Naive thymus-derived CD8-positive, alpha-beta T cell (primary cell): Measurements from ENCODE around the gene PALLD. TPM values are rescaled to one million over a fixed set of nuclear protein-coding genes. Genes with fewer than 3 reads are reported as not detected.
A peak's percentile ranks its signal among the peaks of the same experiment; 100 is the strongest.

Experiments used
- ATAC-seq, 2 donors: fragments of 150-1000 bp; cut with Tn5 transposase in 1 of 2; sonication (Bioruptor Pico), chemical (Tn5 transposase) in 1 of 2; 1 replicate in 1 of 2; 2 replicates in 1 of 2; pipeline ENCODE4 v1.10.0; 2021; ENCODE audit warnings: mild to moderate bottlenecking in 2 of 2, moderate library complexity in 2 of 2
- POLR2A ChIA-PET: fragments of 350-600 bp; sonication (Branson Sonifier 250); formaldehyde crosslinking; loops from one replicate; lab custom pipeline; 2021; ENCODE audit warnings: antibody characterized with exemption; lab: Charles Lee
- DNase-seq, 10 donors: peaks; one replicate each; pipeline versions ENCODE4 v3.0.0 to v3.0.0-alpha.2; 2020 to 2022
- H3K27ac Mint-ChIP-seq, 10 donors: one replicate each; pipeline ENCODE4 v1.8.0; 2020 to 2022; ENCODE audit warnings: mild to moderate bottlenecking in 10 of 10, mixed read lengths in 10 of 10, moderate library complexity in 4 of 10, inconsistent platforms in 1 of 10
- H3K27me3 Mint-ChIP-seq, 5 donors: one replicate each; pipeline ENCODE4 v1.8.0; 2021 to 2022; ENCODE audit warnings: mixed read lengths in 5 of 5
- H3K36me3 Mint-ChIP-seq, 3 donors: one replicate each; pipeline ENCODE4 v1.8.0; 2020 to 2022; ENCODE audit warnings: mixed read lengths in 3 of 3, mild to moderate bottlenecking in 2 of 3, inconsistent platforms in 1 of 3
- H3K4me1 Mint-ChIP-seq, 4 donors: one replicate each; pipeline ENCODE4 v1.8.0; 2021 to 2022; ENCODE audit warnings: mixed read lengths in 4 of 4
- H3K4me3 Mint-ChIP-seq, 10 donors: one replicate each; pipeline ENCODE4 v1.8.0; 2020 to 2022; ENCODE audit warnings: mild to moderate bottlenecking in 10 of 10, mixed read lengths in 10 of 10, moderate library complexity in 6 of 10, inconsistent platforms in 1 of 10
- H3K9me3 Mint-ChIP-seq, 9 donors: one replicate each; pipeline ENCODE4 v1.8.0; 2020 to 2022; ENCODE audit warnings: mixed read lengths in 9 of 9, mild to moderate bottlenecking in 3 of 9, inconsistent platforms in 1 of 9, moderate library complexity in 1 of 9
- polyA plus RNA-seq, 3 donors: library from polyadenylated mRNA; unstranded; fragments of 300-500 nt; fragmentation: Illumina TruSeq; gene quantifications; one replicate each; pipeline ENCODE4 v1.2.3, GENCODE V29; 2021
- total RNA-seq, 8 experiments: library from RNA in 2 of 8; stranded (reverse) in 2 of 8; gene quantifications; one replicate each; pipeline ENCODE4 v1.2.3 and lab custom pipeline; 2021 to 2026

PALLD gene
- total and polyA plus RNA-seq, 5 experiments from 2014 or later: 0.08 to 0.34 (median 0.32) TPM; not detected in 2

- no peaks in the 10 kb centered on the region for H3K9me3 Mint-ChIP-seq
- peaks cover 30 to 37% (median 32%) of the 10 kb centered on the region in 5 donors for H3K27me3 Mint-ChIP-seq
- no peak overlapping the region for H3K27ac Mint-ChIP-seq
- ATAC-seq: no peak
- peaks cover 1 to 15% (median 8%) of the 10 kb centered on the region in 4 donors for H3K4me1 Mint-ChIP-seq
- POLR2A ChIA-PET: no interaction called here
- H3K36me3 Mint-ChIP-seq: no peaks in the 10 kb centered on the region
- no peak overlapping the region for H3K4me3 Mint-ChIP-seq
- DNase-seq: no peak
Observed at GRCh38 chr4:168815379-168816345, 318.8 kb downstream of the PALLD start.

GRCh38 chr4:168817370-168817769 is 320.5 kb downstream of the PALLD start:
- Mint-ChIP-seq H3K4me3 (no peak overlapping the region), H3K27me3 (peaks cover 22 to 37% (median 32%) of the 10 kb centered on the region in 5 donors), H3K27ac (no peak overlapping the region), H3K36me3 (no peaks in the 10 kb centered on the region), H3K9me3 (no peaks in the 10 kb centered on the region), H3K4me1 (peaks cover 1 to 15% (median 8%) of the 10 kb centered on the region in 4 donors)
- POLR2A ChIA-PET: no interaction called here
- DNase-seq: no peak
- no peak for ATAC-seq

- Mint-ChIP-seq H3K27me3 (peaks cover 14 to 24% (median 19%) of the 10 kb centered on the region in 5 donors), H3K9me3 (no peaks in the 10 kb centered on the region), H3K27ac (no peak overlapping the region), H3K4me3 (no peak overlapping the region), H3K36me3 (no peaks in the 10 kb centered on the region), H3K4me1 (peaks cover 0 to 3% (median 0%) of the 10 kb centered on the region in 4 donors)
- POLR2A ChIA-PET: interaction anchor here (0.6 kb wide), 1 partner anchor 1678 kb away, joined by 4 read pairs; no protein-coding TSS in a partner anchor
- ATAC-seq (no peak), DNase-seq (no peak)
Observed at GRCh38 chr4:168822481-168822880, 325.6 kb downstream of the PALLD start.

GRCh38 chr4:168825975-168826374 is 329.1 kb downstream of the PALLD start:
- POLR2A ChIA-PET: no interaction called here
- no peak for ATAC-seq
- Mint-ChIP-seq H3K4me1 (peaks cover 0 to 4% (median 2%) of the 10 kb centered on the region in 4 donors), H3K36me3 (no peaks in the 10 kb centered on the region), H3K4me3 (no peak overlapping the region), H3K9me3 (no peaks in the 10 kb centered on the region), H3K27ac (no peak overlapping the region), H3K27me3 (peaks cover 7 to 20% (median 14%) of the 10 kb centered on the region in 5 donors)
- no peak for DNase-seq

GRCh38 chr4:168826620-168827019 is 329.8 kb downstream of the PALLD start:
- Mint-ChIP-seq H3K4me1 (peaks cover 3 to 11% (median 7%) of the 10 kb centered on the region in 4 donors), H3K27ac (no peak overlapping the region), H3K27me3 (peaks cover 10 to 27% (median 18%) of the 10 kb centered on the region in 5 donors), H3K9me3 (no peaks in the 10 kb centered on the region), H3K4me3 (no peak overlapping the region), H3K36me3 (no peaks in the 10 kb centered on the region)
- no peak for DNase-seq
- ATAC-seq: no peak
- POLR2A ChIA-PET: no interaction called here

GRCh38 chr4:168830777-168831512 is 334.1 kb downstream of the PALLD start:
- H3K27ac Mint-ChIP-seq: no peak overlapping the region
- POLR2A ChIA-PET: no interaction called here
- H3K4me3 Mint-ChIP-seq: peak overlapping the region; percentile 70 to 93 (median 83)
- no peaks in the 10 kb centered on the region for H3K9me3 Mint-ChIP-seq
- ATAC-seq (peak in 1 of 2 donors; percentile 8), DNase-seq (no peak)
- peaks cover 29 to 70% (median 45%) of the 10 kb centered on the region in 5 donors for H3K27me3 Mint-ChIP-seq
- H3K4me1 Mint-ChIP-seq: peaks cover 8 to 21% (median 16%) of the 10 kb centered on the region in 4 donors
- H3K36me3 Mint-ChIP-seq: peaks cover 0 to 2% (median 0%) of the 10 kb centered on the region in 3 donors

GRCh38 chr4:168831585-168831918 is 334.7 kb downstream of the PALLD start:
- peaks cover 8 to 21% (median 16%) of the 10 kb centered on the region in 4 donors for H3K4me1 Mint-ChIP-seq
- peak overlapping the region; percentile 70 to 93 (median 83) for H3K4me3 Mint-ChIP-seq
- H3K9me3 Mint-ChIP-seq: no peaks in the 10 kb centered on the region
- H3K27ac Mint-ChIP-seq: no peak overlapping the region
- peaks cover 33 to 76% (median 48%) of the 10 kb centered on the region in 5 donors for H3K27me3 Mint-ChIP-seq
- ATAC-seq (peak; percentile 19 to 35), DNase-seq (no peak)
- POLR2A ChIA-PET: no interaction called here
- H3K36me3 Mint-ChIP-seq: peaks cover 0 to 2% (median 0%) of the 10 kb centered on the region in 3 donors

GRCh38 chr4:168831919-168832762 is 335.3 kb downstream of the PALLD start:
- DNase-seq (peak in 9 of 10 donors; percentile 17 to 70 (median 37)), ATAC-seq (peak; percentile 78 to 91)
- H3K36me3 Mint-ChIP-seq: peaks cover 0 to 2% (median 0%) of the 10 kb centered on the region in 3 donors
- H3K27me3 Mint-ChIP-seq: peaks cover 29 to 82% (median 48%) of the 10 kb centered on the region in 5 donors
- H3K27ac Mint-ChIP-seq: no peak overlapping the region
- H3K9me3 Mint-ChIP-seq: no peaks in the 10 kb centered on the region
- H3K4me1 Mint-ChIP-seq: peaks cover 8 to 21% (median 16%) of the 10 kb centered on the region in 4 donors
- peak overlapping the region; percentile 70 to 93 (median 83) for H3K4me3 Mint-ChIP-seq
- POLR2A ChIA-PET: no interaction called here

- H3K4me3 Mint-ChIP-seq: peak overlapping the region; percentile 65 to 93 (median 82)
- POLR2A ChIA-PET: no interaction called here
- peaks cover 33 to 90% (median 52%) of the 10 kb centered on the region in 5 donors for H3K27me3 Mint-ChIP-seq
- ATAC-seq: peak in 1 of 2 donors; percentile 27
- H3K36me3 Mint-ChIP-seq: peaks cover 0 to 2% (median 0%) of the 10 kb centered on the region in 3 donors
- H3K27ac Mint-ChIP-seq: peak overlapping the region in 1 of 10 donors; percentile 29
- peaks cover 8 to 21% (median 16%) of the 10 kb centered on the region in 4 donors for H3K4me1 Mint-ChIP-seq
- no peaks in the 10 kb centered on the region for H3K9me3 Mint-ChIP-seq
- peak in 2 of 10 donors; percentile 5 to 9 for DNase-seq
Observed at GRCh38 chr4:168832763-168833575, 336.1 kb downstream of the PALLD start.

GRCh38 chr4:168833881-168834280 is 337.0 kb downstream of the PALLD start:
- POLR2A ChIA-PET: no interaction called here
- peaks cover 0 to 2% (median 0%) of the 10 kb centered on the region in 3 donors for H3K36me3 Mint-ChIP-seq
- peaks cover 35 to 96% (median 56%) of the 10 kb centered on the region in 5 donors for H3K27me3 Mint-ChIP-seq
- H3K9me3 Mint-ChIP-seq: no peaks in the 10 kb centered on the region
- no peak for DNase-seq
- no peak overlapping the region for H3K27ac Mint-ChIP-seq
- H3K4me1 Mint-ChIP-seq: peaks cover 8 to 21% (median 16%) of the 10 kb centered on the region in 4 donors
- no peak for ATAC-seq
- peak overlapping the region in 6 of 10 donors; percentile 1 to 82 (median 54) for H3K4me3 Mint-ChIP-seq

- POLR2A ChIA-PET: no interaction called here
- DNase-seq (no peak), ATAC-seq (no peak)
- Mint-ChIP-seq H3K9me3 (no peaks in the 10 kb centered on the region), H3K27ac (no peak overlapping the region), H3K4me1 (peaks cover 8 to 16% (median 15%) of the 10 kb centered on the region in 4 donors), H3K36me3 (peaks cover 0 to 2% (median 0%) of the 10 kb centered on the region in 3 donors), H3K27me3 (peaks cover 31 to 88% (median 49%) of the 10 kb centered on the region in 5 donors), H3K4me3 (no peak overlapping the region)
Observed at GRCh38 chr4:168835880-168836454, 339.1 kb downstream of the PALLD start.
